HL-60 (cell line): Measurements from ENCODE around the gene COL4A2.

Experiments used
- DNase-seq, 2 experiments: peaks; one replicate each; pipeline ENCODE4 v3.0.0-alpha.2; 2010 to 2020; ENCODE audit warnings: low read depth in 1 of 2, low spot score in 1 of 2
- H3K27ac ChIP-seq: fragments of 250-450 bp; sonication (Bioruptor Pico); replicated peaks from 2 replicates; pipeline ENCODE4 v1.5.1; 2020; ENCODE audit warnings: mild to moderate bottlenecking, moderate library complexity
- H3K27me3 ChIP-seq: fragments of 250-450 bp; sonication (Bioruptor Pico); 2 replicates; pipeline ENCODE4 v1.5.1; 2021; ENCODE audit warnings: mild to moderate bottlenecking, moderate library complexity; ENCODE audit not compliant: insufficient read depth, poor library complexity, severe bottlenecking
- H3K4me3 ChIP-seq: replicated peaks from 2 replicates; pipeline ENCODE4 v1.5.1; 2011; ENCODE audit warnings: mild to moderate bottlenecking, control low read depth, low read length; ENCODE audit not compliant: insufficient read depth
- GABPA ChIP-seq: IDR thresholded peaks from 2 replicates; pipeline ENCODE4 v1.6.1; 2012; ENCODE audit warnings: low read depth
- POLR2AphosphoS5 ChIP-seq: IDR thresholded peaks from 2 replicates; pipeline ENCODE4 v1.6.1; 2012; ENCODE audit warnings: low read depth
- SPI1 ChIP-seq: IDR thresholded peaks from 2 replicates; pipeline ENCODE4 v1.6.1; 2012; ENCODE audit warnings: low read depth, mild to moderate bottlenecking, borderline replicate concordance
- TF ChIP-seq, protein P1 (sequence below): IDR thresholded peaks from 2 replicates; pipeline ENCODE4 v1.6.1; 2012; ENCODE audit warnings: low read depth; ENCODE audit not compliant: insufficient replicate concordance
- TF ChIP-seq, protein P2 (sequence below): IDR thresholded peaks from one replicate; pipeline ENCODE4 v1.5.1; 2011; ENCODE audit warnings: low read length, control low read depth, inconsistent platforms; ENCODE audit not compliant: insufficient read depth

The COL4A2 gene

DNA sequence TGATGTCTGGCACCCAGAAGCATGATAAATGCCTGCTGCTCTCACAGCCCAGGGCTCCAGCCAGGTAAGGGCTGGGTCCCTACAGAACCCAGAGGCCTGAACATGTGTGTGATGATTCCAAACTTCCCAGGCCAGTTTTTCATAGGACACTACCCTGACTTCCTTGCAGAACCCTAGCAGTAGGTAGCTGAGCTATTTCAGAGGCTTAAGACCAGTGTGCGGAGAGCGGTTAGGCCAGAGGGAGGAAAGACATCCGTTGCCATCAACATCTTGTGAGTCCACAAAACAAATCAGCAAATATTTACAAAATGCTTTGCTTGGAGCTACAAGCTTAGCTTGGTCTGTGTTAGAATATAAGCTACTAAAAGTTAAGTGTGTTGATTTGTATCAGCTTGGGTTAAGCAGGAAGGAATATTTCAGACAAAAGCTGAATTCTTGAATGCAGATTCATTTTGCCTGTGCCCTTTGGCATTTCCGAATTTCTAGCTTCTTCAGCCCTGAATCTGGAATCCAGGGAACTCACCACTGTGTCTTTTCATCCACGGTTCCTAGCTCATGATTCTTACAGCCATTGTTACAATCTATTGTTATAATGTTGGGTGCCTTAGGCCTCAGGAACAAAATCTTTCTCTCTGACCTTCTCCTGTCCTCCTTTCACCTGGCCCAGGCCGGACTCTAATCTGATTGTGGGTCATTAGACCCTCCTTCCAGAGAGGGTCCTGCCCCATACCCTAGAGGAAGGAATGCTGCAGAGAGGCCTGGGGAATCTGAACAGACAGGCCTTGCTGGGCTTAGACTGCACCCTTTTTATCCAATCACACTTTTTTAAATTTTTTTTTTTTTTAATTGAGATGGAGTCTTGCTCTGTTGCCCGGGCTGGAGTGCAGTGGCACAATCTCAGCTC lies 242.1 kb downstream of the COL4A2 start:
- Histone ChIP-seq H3K4me3 (no peak overlapping the region), H3K27me3 (no peaks in the 10 kb centered on the region)
- TF ChIP-seq, protein P1, sequence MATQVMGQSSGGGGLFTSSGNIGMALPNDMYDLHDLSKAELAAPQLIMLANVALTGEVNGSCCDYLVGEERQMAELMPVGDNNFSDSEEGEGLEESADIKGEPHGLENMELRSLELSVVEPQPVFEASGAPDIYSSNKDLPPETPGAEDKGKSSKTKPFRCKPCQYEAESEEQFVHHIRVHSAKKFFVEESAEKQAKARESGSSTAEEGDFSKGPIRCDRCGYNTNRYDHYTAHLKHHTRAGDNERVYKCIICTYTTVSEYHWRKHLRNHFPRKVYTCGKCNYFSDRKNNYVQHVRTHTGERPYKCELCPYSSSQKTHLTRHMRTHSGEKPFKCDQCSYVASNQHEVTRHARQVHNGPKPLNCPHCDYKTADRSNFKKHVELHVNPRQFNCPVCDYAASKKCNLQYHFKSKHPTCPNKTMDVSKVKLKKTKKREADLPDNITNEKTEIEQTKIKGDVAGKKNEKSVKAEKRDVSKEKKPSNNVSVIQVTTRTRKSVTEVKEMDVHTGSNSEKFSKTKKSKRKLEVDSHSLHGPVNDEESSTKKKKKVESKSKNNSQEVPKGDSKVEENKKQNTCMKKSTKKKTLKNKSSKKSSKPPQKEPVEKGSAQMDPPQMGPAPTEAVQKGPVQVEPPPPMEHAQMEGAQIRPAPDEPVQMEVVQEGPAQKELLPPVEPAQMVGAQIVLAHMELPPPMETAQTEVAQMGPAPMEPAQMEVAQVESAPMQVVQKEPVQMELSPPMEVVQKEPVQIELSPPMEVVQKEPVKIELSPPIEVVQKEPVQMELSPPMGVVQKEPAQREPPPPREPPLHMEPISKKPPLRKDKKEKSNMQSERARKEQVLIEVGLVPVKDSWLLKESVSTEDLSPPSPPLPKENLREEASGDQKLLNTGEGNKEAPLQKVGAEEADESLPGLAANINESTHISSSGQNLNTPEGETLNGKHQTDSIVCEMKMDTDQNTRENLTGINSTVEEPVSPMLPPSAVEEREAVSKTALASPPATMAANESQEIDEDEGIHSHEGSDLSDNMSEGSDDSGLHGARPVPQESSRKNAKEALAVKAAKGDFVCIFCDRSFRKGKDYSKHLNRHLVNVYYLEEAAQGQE: no peak
- TF ChIP-seq SPI1 (no peak), GABPA (no peak), POLR2AphosphoS5 (no peak)
- TF ChIP-seq, protein P2, sequence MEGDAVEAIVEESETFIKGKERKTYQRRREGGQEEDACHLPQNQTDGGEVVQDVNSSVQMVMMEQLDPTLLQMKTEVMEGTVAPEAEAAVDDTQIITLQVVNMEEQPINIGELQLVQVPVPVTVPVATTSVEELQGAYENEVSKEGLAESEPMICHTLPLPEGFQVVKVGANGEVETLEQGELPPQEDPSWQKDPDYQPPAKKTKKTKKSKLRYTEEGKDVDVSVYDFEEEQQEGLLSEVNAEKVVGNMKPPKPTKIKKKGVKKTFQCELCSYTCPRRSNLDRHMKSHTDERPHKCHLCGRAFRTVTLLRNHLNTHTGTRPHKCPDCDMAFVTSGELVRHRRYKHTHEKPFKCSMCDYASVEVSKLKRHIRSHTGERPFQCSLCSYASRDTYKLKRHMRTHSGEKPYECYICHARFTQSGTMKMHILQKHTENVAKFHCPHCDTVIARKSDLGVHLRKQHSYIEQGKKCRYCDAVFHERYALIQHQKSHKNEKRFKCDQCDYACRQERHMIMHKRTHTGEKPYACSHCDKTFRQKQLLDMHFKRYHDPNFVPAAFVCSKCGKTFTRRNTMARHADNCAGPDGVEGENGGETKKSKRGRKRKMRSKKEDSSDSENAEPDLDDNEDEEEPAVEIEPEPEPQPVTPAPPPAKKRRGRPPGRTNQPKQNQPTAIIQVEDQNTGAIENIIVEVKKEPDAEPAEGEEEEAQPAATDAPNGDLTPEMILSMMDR: no peak

DNA sequence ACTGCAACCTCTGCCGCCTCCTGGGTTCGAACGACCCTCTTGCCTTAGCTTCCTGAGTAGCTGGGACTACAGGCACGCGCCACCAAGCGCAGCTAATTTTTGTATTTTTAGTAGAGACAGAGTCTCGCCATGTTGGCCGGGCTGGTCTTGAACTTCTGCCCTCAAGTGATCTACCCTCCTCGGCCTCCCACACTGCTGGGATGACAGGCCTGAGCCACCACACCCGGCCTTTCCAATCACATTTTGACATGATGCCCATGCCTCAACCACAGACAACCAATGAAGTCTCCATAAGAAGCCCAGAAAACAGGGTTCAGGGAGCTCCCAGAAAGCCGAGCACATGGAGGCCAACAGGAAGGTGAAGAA lies 242.7 kb downstream of the COL4A2 start:
- H3K27ac ChIP-seq: no peak overlapping the region
- TF ChIP-seq SPI1: no peak
- TF ChIP-seq GABPA: no peak
- TF ChIP-seq, protein P2: no peak
- no peak for TF ChIP-seq POLR2AphosphoS5
- TF ChIP-seq, protein P1: no peak
- no peaks in the 10 kb centered on the region for H3K27me3 ChIP-seq
- DNase-seq: no peak
- no peak overlapping the region for H3K4me3 ChIP-seq

More for the DNA sequence above, 242.1 kb downstream of the COL4A2 start:
- H3K27ac ChIP-seq: no peak overlapping the region
- DNase-seq: no peak

DNA sequence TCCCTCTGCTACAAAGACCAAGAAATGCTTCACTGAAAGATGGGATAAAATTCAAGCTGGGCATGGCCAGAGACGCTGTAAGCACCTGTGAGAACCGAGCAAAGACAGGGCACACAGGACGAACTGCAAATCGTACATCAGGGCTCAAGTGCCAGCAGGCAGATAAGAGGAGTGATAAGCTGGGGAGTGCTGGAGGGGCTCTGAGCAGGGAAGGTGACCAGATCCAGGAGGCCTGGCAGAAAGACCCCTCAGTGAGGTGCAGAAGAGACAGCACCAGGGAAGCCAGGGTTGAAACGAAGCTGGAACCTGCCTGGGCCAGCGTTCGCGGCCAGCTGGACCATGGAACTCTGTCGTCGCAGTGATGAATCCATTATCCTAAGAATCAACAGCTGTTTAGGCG lies 244.2 kb downstream of the COL4A2 start:
- no peak for DNase-seq
- Histone ChIP-seq H3K27ac (no peak overlapping the region), H3K4me3 (no peak overlapping the region), H3K27me3 (no peaks in the 10 kb centered on the region)
- TF ChIP-seq, protein P2: no peak
- no peak for TF ChIP-seq SPI1
- no peak for TF ChIP-seq GABPA
- no peak for TF ChIP-seq POLR2AphosphoS5
- TF ChIP-seq, protein P1: no peak
